Regular cardiac myocyte (primary cell): Measurements from ENCODE around the gene ICA1L. TPM values are rescaled to one million over a fixed set of nuclear protein-coding genes. Genes with fewer than 3 reads are reported as not detected.

ENCODE experiments used
- total RNA-seq: library from RNA; depleted of rRNA; stranded (reverse); fragments of >200 nt; gene quantifications from 2 replicates; pipeline ENCODE4 v1.2.3, GENCODE V29; 2014

Gene ICA1L
- total RNA-seq, result 1.5 and 2.8 TPM in 2 replicates

DNA sequence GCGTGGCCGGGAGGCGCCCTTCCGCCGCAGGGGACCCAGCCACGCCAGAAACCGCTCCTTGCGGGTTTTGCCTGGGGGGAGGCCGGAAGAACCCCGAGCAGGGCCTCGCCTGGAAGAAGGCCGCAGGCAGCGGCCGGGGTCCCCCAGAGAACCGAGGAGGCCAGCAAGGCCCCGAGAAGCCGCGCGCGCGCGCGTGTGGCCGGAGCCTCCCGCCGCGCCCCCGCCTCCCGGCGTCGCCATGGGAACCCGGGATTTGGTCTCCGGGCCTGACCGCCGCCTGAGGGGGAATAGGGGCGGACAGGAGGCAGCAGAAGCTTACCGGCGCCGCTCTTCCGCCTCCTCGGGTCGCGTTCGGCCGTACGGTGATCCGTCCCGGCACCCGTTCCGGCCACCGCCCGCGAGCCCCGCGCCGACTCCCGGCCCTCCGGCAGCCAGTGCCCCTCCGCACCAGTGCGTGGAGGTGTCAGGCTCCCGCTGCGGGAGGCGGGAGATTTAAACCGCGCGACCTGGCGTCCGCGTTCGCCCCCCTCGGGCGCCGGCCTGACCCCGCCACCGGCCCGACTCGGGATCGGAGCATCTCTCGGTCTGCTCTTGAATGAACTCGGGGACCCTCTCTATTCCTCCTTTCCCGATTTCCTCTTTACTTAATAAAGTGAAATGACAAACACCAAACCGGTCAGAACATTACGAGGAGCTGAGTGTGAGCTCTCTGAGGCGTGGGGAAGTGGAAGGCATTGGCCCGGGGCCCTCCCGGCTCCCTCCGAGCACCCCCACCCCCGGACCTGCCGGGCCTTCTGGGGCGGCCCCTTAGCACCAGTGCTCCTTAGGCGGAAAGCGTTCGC, at the start of gene ICA1L:
ICA1L (minus strand) TSS at position 467 of the 842 bp plus-strand sequence. CDS start 42,757 bp downstream, outside the sequence.

DNA sequence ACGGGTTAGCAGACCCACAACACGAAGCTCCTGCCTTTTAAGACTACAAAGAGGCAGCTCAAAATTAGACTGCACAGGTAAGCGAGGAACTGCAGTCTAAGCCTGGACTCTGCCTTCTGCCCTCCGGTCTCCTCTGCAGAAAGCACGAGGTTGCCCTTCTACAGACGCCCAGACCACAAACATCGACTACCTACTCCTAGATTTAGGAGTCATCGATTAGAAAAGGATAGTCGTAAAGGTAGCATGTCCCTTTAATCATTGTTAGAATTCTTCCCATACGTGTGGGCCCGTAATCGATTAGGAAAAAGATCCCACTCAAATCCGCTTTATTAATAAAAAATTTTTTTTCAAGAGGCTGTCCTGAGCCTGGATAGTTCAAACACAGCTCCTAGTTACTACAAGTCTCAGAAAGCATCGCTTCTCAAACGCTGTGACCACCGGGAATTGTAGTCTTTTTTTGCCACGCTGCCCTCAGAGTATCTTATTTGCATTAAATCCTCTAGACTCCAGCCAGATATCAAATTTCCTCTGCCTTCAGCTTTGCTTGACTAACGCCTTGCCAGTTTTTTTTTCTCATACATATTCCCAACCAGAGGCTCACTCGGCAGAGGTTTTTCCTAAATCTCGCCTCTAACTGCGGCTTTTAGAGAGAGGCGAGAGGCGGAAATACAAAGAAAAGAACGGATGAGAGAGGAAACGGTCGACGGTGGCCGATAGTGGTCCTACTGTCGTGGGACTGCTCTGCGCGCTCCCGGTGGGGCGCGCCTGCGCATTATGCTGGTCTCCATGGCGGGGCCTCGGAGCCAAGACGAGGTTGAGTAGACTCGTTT, 40.2 kb upstream of the ICA1L start, which contains the start of the genes CARF and WDR12:
CARF (plus strand) TSS at position 764 of the 830 bp plus-strand sequence. CDS start 29,628 bp downstream, outside the sequence.
WDR12 (minus strand) TSS at position 162 of the 830 bp plus-strand sequence. CDS start 197 bp downstream, outside the sequence.

Other genes with a start within 250 kb of the ICA1L start
- gene FAM117B, start 236.8 kb downstream of the ICA1L start, total RNA-seq, result 0.77 and 2.5 TPM in 2 replicates
- gene WDR12, start 39.9 kb upstream of the ICA1L start, total RNA-seq, result 40.6 and 50.6 TPM in 2 replicates
- gene CARF, start 40.5 kb upstream of the ICA1L start, total RNA-seq, result 2.5 and 5.9 TPM in 2 replicates
- 41.4 and 98.9 TPM in 2 replicates for gene NBEAL1, start 143.1 kb upstream of the ICA1L start, total RNA-seq